Esophagus squamous epithelium (tissue), 5 donors: Measurements from ENCODE around the gene ITPRIP. TPM values are rescaled to one million over a fixed set of nuclear protein-coding genes. Genes with fewer than 3 reads are reported as not detected.

Experiments
- DNase-seq: peaks from one replicate; lab custom pipeline; 2025; lab: John Stamatoyannopoulos, UW
- H3K27ac ChIP-seq, 4 donors: fragments of 200-600 bp; sonication (generic); one replicate each; pipeline ENCODE4 v1.5.1; 2016 to 2019; ENCODE audit warnings: mild to moderate bottlenecking in 1 of 4
- H3K27me3 ChIP-seq, 4 donors: fragments of 200-600 bp; sonication (generic); 1 replicate in 3 of 4; 2 replicates in 1 of 4; pipeline versions ENCODE4 v1.5.1 to v1.6.0; 2017 to 2021; ENCODE audit warnings: antibody characterized with exemption in 1 of 4
- H3K36me3 ChIP-seq, 3 donors: fragments of 200-600 bp; sonication (generic); one replicate each; pipeline ENCODE4 v1.5.1; 2016 to 2019
- H3K4me1 ChIP-seq, 3 donors: fragments of 200-600 bp; sonication (generic); one replicate each; pipeline ENCODE4 v1.5.1; 2017 to 2019
- H3K4me3 ChIP-seq, 4 donors: fragments of 200-600 bp; sonication (generic); 1 replicate in 3 of 4; 2 replicates in 1 of 4; pipeline ENCODE4 v1.5.1; 2016 to 2019; ENCODE audit warnings: mild to moderate bottlenecking in 2 of 4, moderate library complexity in 1 of 4
- H3K9me3 ChIP-seq, 3 donors: fragments of 200-600 bp; sonication (generic); one replicate each; pipeline ENCODE4 v1.5.1; 2016 to 2019
- POLR2A ChIP-seq, 4 donors: fragments of 450-650 bp; IDR thresholded peaks; one replicate each; pipeline ENCODE4 v1.6.1; 2017; ENCODE audit warnings: antibody characterized with exemption in 4 of 4, mild to moderate bottlenecking in 4 of 4, moderate library complexity in 3 of 4
- WGBS, 2 donors: methylation state at CpG; one replicate each; pipeline ENCODE4 v1.1.5; 2018; 5-methylcytosine and 5-hydroxymethylcytosine counted together
- intact Hi-C: fragments of 100-400 bp; cut with DNase I; formaldehyde crosslinking; loops from one replicate; pipeline ENCODE4 v1.15.0; 2022
- total RNA-seq, 4 donors: library from RNA; depleted of rRNA; stranded (reverse); fragments of >200 nt; gene quantifications; one replicate each; pipeline ENCODE4 v1.1.0, GENCODE V29; 2016
- TF ChIP-seq, protein P1 (sequence below), 6 experiments: fragments of 450-650 bp in 4 of 6; fragments of 200-600 bp in 2 of 6; sonication (generic) in 2 of 6; IDR thresholded peaks; one replicate each; pipeline ENCODE4 v1.5.1; 2016 to 2019; ENCODE audit warnings: antibody characterized with exemption in 6 of 6, mild to moderate bottlenecking in 4 of 6, moderate library complexity in 4 of 6
- donor health status: DM: yes; HTN: yes; CAD: no.

The ITPRIP gene, protein sequence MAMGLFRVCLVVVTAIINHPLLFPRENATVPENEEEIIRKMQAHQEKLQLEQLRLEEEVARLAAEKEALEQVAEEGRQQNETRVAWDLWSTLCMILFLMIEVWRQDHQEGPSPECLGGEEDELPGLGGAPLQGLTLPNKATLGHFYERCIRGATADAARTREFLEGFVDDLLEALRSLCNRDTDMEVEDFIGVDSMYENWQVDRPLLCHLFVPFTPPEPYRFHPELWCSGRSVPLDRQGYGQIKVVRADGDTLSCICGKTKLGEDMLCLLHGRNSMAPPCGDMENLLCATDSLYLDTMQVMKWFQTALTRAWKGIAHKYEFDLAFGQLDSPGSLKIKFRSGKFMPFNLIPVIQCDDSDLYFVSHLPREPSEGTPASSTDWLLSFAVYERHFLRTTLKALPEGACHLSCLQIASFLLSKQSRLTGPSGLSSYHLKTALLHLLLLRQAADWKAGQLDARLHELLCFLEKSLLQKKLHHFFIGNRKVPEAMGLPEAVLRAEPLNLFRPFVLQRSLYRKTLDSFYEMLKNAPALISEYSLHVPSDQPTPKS
- 10 to 100 TPM; 37.6 to 61.6 (median 38.4) TPM for total RNA-seq

DNA sequence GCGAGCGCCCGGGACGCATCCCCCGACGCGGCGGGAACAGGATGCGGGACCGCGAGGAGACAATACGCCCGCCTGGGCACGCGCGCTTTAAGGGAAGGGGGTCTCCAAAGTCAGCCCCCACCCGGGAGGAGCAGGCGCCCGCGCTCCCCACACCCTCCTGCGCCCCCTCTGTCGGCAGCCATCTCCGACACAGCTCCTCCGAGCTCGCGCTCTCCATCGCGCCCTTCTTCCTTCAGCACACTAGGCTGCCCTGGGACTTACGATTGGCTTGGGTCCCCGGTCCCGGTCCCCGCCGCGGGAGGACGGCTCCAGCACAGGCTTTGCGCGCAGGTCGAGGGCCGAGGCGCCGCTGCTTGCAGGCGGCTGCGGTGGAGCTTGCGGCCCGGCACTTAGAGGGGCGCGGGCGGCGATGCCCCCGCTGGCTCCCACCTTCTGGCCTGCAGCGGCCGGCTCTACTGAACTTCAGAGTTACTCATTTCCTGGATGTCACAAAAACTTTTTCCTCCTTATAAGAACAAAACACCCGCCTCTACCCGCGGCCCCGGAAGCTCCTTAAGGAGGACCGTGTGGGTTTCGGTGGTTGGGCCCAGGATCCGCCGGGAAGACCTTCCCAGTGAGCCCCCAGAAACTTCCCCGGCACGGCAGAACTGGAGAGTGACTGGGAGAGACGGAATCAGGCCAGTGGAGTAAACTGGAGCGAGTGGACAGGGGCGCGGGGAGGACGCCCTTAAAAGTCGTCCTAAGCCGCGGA lies at the start of gene ITPRIP:
Gene ITPRIP, minus strand, starts transcription at position 481 of the 751 bp plus-strand sequence. CDS start 22,414 bp downstream, outside the sequence.
- DNase-seq: peak; percentile 60
- Histone ChIP-seq H3K36me3 (peaks cover 0 to 15% (median 0%) of the 10 kb centered on the region in 3 donors), H3K27ac (peak within 1 kb of the TSS; percentile 94 to 99 (median 99)), H3K9me3 (no peaks in the 10 kb centered on the region), H3K4me1 (peaks cover 27 to 63% (median 41%) of the 10 kb centered on the region in 3 donors), H3K27me3 (no peaks in the 10 kb centered on the region), H3K4me3 (peak within 1 kb of the TSS; percentile 67 to 99 (median 98))
- peak in 3 of 4 donors; percentile 79 to 98 (median 97) for TF ChIP-seq POLR2A (IDR thresholded peaks at IDR 0.05)
- TF ChIP-seq, protein P1, sequence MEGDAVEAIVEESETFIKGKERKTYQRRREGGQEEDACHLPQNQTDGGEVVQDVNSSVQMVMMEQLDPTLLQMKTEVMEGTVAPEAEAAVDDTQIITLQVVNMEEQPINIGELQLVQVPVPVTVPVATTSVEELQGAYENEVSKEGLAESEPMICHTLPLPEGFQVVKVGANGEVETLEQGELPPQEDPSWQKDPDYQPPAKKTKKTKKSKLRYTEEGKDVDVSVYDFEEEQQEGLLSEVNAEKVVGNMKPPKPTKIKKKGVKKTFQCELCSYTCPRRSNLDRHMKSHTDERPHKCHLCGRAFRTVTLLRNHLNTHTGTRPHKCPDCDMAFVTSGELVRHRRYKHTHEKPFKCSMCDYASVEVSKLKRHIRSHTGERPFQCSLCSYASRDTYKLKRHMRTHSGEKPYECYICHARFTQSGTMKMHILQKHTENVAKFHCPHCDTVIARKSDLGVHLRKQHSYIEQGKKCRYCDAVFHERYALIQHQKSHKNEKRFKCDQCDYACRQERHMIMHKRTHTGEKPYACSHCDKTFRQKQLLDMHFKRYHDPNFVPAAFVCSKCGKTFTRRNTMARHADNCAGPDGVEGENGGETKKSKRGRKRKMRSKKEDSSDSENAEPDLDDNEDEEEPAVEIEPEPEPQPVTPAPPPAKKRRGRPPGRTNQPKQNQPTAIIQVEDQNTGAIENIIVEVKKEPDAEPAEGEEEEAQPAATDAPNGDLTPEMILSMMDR (IDR thresholded peaks at IDR 0.05): peak in 1 of 6 experiments; percentile 8
- intact Hi-C loops: no loop called here
- 0 to 2% methylated on average over 9 to 12 of the region's 70 CpGs for WGBS, 2 donors

DNA sequence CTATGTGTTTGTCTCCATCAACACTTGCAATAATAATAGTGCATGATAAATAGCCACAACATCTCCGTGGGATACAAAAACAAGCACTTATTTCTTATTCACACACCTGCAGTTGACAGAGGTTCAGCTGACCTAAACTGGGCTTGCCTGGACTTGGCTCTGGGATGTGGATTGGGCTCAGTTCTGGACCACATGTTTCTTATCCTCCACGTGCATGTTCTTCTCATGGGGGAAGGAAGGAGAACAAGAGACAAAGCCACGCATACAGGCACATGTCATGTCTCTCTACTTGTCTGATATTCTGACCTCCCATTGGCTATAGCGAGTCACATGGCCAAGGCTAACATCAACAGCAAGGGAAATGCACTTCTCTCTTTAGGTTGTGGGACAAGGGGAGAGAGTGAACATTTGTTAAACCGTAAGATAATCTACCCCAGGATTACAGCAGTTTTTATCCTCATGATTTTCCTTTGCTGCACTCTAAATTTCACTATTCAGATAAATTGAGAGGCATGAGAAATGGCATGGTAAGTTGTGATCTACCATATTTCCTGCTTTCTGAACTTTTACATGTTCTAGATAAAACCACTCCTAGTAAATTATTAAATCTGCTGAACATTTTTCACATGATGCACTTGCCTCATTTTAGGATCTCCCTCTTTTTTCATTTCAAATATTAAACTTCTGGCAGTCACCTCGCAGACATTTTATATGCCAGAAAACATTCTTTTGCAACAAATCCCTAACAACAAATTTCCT lies 49.0 kb upstream of the ITPRIP start:
- H3K36me3 ChIP-seq: no peaks in the 10 kb centered on the region
- intact Hi-C loops: no loop called here
- peaks cover 0 to 31% (median 0%) of the 10 kb centered on the region in 4 donors for H3K27me3 ChIP-seq
- no peak for TF ChIP-seq POLR2A (IDR thresholded peaks at IDR 0.05)
- TF ChIP-seq, protein P1 (IDR thresholded peaks at IDR 0.05): no peak
- no peak overlapping the region for H3K27ac ChIP-seq
- H3K4me3 ChIP-seq: no peak overlapping the region
- no peak for DNase-seq
- H3K4me1 ChIP-seq: no peaks in the 10 kb centered on the region
- 46 to 64% methylated on average over 6 of the region's 6 CpGs for WGBS, 2 donors
- no peaks in the 10 kb centered on the region for H3K9me3 ChIP-seq

DNA sequence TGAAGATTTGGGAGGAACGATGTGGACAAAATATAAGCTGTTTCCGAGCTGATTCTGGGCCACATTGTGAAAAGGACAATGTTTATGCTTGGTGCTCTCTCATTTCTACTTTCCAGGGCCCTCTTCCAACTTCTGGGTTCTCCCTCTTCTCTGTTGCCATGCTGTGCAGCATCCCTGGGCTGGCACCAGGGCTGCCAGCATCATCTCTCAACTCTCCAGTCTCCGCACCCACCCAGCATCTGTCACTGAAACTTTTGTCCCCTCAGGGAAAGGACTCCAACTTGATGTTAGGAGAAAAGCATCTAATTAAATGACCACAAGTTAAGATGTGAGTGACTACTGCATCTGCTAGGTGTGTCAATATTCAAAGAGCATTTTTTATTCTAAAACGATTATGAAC lies 42.1 kb upstream of the ITPRIP start:
- no peak for DNase-seq
- Histone ChIP-seq H3K4me3 (no peak overlapping the region), H3K9me3 (no peaks in the 10 kb centered on the region), H3K36me3 (no peaks in the 10 kb centered on the region), H3K27ac (no peak overlapping the region), H3K4me1 (peaks cover 0 to 8% (median 0%) of the 10 kb centered on the region in 3 donors), H3K27me3 (peaks cover 0 to 61% (median 0%) of the 10 kb centered on the region in 4 donors)
- WGBS, 2 donors: 69 to 84% methylated on average over 4 of the region's 4 CpGs
- intact Hi-C loops: no loop called here
- TF ChIP-seq, protein P1 (IDR thresholded peaks at IDR 0.05): no peak

DNA sequence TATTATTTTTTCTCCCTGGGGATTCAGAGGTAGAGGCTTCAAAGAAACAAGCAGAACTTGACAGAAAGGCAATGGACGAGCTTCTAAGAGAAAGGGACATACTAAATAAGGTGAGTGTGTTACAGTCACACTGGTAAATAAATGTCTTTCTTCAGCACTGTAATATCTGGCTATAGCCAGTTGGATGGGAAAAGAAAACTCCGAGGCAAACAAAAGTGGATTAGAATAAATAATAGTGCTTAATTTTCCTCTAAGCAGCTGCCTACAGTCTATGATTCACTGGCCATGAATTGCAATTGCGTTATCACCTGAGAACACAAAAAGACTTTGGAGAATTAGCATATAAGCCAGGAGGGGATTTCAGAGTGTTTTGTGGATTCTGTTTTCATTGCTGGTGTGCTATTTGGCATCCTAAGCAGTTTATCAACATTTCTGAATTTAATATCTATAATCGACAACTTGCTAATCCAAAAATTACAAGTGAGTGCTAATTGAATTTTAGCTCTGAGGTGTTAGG lies 38.6 kb upstream of the ITPRIP start:
- peaks cover 0 to 68% (median 0%) of the 10 kb centered on the region in 4 donors for H3K27me3 ChIP-seq

DNA sequence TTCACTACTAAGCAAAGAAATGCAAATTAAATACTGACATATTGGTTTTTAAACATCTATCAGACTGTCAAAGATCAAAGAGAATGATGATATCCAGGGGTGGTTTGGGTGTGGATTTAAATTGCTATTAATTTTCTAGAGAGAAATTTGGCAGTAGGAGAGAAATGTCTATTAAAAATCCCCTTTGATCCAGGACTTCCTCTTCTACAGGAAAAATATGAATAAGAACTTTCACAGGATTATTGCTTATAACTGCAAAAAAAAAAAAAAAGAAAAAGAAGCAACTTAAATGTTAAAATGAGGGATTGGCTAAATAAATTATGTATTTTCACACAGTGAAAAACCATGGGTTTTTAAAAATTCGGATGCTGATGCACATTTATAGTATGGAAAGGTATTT lies 36.3 kb upstream of the ITPRIP start:
- peaks cover 0 to 59% (median 0%) of the 10 kb centered on the region in 4 donors for H3K27me3 ChIP-seq
- no peak overlapping the region for H3K4me3 ChIP-seq
- H3K4me1 ChIP-seq: peaks cover 0 to 8% (median 0%) of the 10 kb centered on the region in 3 donors
- intact Hi-C loops: no loop called here
- no peak for DNase-seq
- H3K9me3 ChIP-seq: peaks cover 0 to 16% (median 0%) of the 10 kb centered on the region in 3 donors
- WGBS, 2 donors: 33 to 50% methylated on average over 1 of the region's 1 CpG
- no peak for TF ChIP-seq POLR2A (IDR thresholded peaks at IDR 0.05)
- TF ChIP-seq, protein P1 (IDR thresholded peaks at IDR 0.05): no peak
- no peaks in the 10 kb centered on the region for H3K36me3 ChIP-seq
- no peak overlapping the region for H3K27ac ChIP-seq

More for the DNA sequence above, 38.6 kb upstream of the ITPRIP start:
- H3K4me3 ChIP-seq: no peak overlapping the region
- no peak overlapping the region for H3K27ac ChIP-seq
- H3K4me1 ChIP-seq: peaks cover 0 to 8% (median 0%) of the 10 kb centered on the region in 3 donors
- intact Hi-C loops: no loop called here
- peaks cover 0 to 5% (median 0%) of the 10 kb centered on the region in 3 donors for H3K9me3 ChIP-seq
- H3K36me3 ChIP-seq: no peaks in the 10 kb centered on the region
- TF ChIP-seq POLR2A (IDR thresholded peaks at IDR 0.05): no peak
- no peak for DNase-seq
- 31 to 34% methylated on average over 4 of the region's 4 CpGs for WGBS, 2 donors
